Smooth muscle cell of the pulmonary artery (primary cell): Measurements from ENCODE around the gene FCF1. TPM values are rescaled to one million over a fixed set of nuclear protein-coding genes. Genes with fewer than 3 reads are reported as not detected.

ENCODE experiments used
- total RNA-seq: library from RNA; depleted of rRNA; stranded (reverse); fragments of >200 nt; gene quantifications from 2 replicates; pipeline ENCODE4 v1.2.3, GENCODE V29; 2014

FCF1 gene, protein sequence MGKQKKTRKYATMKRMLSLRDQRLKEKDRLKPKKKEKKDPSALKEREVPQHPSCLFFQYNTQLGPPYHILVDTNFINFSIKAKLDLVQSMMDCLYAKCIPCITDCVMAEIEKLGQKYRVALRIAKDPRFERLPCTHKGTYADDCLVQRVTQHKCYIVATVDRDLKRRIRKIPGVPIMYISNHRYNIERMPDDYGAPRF
- total RNA-seq: 43.4 and 45.9 TPM in 2 replicates

GRCh38 chr14:74712499-74713394, at the start of gene FCF1, which contains the start of gene AREL1:
FCF1 (plus strand) TSS chr14:74713144; CDS start chr14:74713198, 54 bp downstream.
AREL1 (minus strand) TSS chr14:74713080; CDS start chr14:74685615, 27,465 bp downstream.

DNA sequence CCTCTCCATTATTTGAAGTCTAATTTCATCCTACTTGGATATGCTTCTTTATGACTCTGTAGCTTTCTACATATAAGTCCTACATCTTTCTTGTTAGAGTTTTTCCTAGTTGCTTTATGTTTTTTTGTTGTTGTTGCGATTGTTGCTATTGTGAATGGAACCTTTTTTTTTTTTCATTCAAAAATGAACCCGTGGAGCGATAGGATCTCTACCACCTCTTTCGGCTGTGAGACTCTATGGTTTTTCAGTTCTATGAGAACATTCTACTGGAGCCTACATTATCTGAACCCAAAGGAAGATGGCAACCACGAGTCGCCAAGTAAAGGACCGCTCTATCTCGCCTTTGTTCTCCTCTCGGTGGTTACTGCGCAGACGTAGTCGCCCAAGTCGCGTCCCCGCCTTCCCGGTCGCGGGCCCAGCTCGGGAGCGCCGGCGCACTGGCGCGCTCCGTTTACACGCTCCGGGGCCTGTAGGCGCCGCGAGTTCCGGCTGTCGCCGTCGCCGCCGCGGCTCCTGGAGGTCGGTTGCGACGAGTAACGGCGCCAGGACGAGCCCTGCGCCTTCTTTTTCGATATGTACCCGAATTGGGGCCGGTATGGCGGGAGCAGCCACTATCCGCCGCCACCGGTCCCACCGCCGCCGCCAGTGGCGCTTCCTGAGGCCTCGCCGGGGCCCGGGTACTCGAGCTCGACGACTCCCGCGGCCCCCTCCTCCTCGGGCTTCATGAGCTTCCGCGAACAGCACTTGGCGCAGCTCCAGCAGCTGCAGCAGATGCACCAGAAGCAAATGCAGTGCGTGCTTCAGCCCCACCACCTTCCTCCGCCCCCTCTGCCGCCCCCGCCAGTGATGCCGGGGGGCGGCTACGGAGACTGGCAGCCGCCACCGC, 50.2 kb downstream of the FCF1 start, which contains the start of gene YLPM1:
Gene YLPM1 (plus strand): TSS at position 400 of the 886 bp plus-strand sequence. CDS start 174 bp downstream, at position 574.

Other genes with a start within 250 kb of the FCF1 start
- 288 and 325 TPM in 2 replicates for gene NPC2, start 219.8 kb upstream of the FCF1 start, total RNA-seq
- gene ISCA2, start 219.4 kb upstream of the FCF1 start, total RNA-seq: 7.3 and 10.0 TPM in 2 replicates
- gene LTBP2, start 100.9 kb upstream of the FCF1 start, total RNA-seq: 517 and 605 TPM in 2 replicates
- 33.2 and 38.1 TPM in 2 replicates for gene AREL1, start 64 bp upstream of the FCF1 start, total RNA-seq
- gene YLPM1, start 50.2 kb downstream of the FCF1 start, total RNA-seq: 41.1 and 45.9 TPM in 2 replicates
- not detected in 2 replicates for gene PROX2, start 163.0 kb downstream of the FCF1 start, total RNA-seq
- gene DLST, start 168.8 kb downstream of the FCF1 start, total RNA-seq: 76.6 and 78.0 TPM in 2 replicates
- 0.13 and 0.43 TPM in 2 replicates for gene RPS6KL1, start 210.1 kb downstream of the FCF1 start, total RNA-seq
- 9.7 and 27.8 TPM in 2 replicates for gene PGF, start 242.5 kb downstream of the FCF1 start, total RNA-seq